Uterus (tissue), 2 donors: ENCODE measurements around the gene HCFC1.

Source experiments
- POLR2A ChIP-seq, 2 donors: fragments of 450-650 bp; IDR thresholded peaks; one replicate each; pipeline ENCODE4 v1.6.1; 2016; ENCODE audit warnings: antibody characterized with exemption in 2 of 2, mild to moderate bottlenecking in 1 of 2, moderate library complexity in 1 of 2
- TF ChIP-seq, protein P1 (sequence below), 4 experiments: fragments of 200-600 bp in 2 of 4; fragments of 450-650 bp in 2 of 4; sonication (generic) in 2 of 4; IDR thresholded peaks; one replicate each; pipeline ENCODE4 v1.5.1; 2016 to 2019; ENCODE audit warnings: antibody characterized with exemption in 4 of 4, mild to moderate bottlenecking in 2 of 4, moderate library complexity in 1 of 4

DNA sequence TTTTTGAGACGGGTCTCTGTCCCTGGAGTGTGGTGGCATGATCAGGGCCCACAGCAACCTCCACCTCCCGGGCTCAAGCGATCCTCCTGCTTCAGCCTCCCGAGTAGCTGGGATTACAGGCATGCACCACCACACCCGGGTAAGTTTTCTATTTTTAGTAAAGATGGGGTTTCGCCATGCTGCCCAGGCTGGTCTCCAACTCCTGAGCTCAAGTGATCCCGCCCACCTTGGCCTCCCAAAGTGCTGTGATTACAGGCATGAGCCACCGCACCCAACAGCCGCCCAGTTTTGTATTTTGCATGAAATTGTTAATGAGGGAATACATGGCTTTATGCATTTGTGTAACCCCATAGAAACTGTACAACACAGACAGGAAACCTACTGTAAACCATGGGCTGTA, 42.8 kb downstream of the HCFC1 start:
- TF ChIP-seq, protein P1, sequence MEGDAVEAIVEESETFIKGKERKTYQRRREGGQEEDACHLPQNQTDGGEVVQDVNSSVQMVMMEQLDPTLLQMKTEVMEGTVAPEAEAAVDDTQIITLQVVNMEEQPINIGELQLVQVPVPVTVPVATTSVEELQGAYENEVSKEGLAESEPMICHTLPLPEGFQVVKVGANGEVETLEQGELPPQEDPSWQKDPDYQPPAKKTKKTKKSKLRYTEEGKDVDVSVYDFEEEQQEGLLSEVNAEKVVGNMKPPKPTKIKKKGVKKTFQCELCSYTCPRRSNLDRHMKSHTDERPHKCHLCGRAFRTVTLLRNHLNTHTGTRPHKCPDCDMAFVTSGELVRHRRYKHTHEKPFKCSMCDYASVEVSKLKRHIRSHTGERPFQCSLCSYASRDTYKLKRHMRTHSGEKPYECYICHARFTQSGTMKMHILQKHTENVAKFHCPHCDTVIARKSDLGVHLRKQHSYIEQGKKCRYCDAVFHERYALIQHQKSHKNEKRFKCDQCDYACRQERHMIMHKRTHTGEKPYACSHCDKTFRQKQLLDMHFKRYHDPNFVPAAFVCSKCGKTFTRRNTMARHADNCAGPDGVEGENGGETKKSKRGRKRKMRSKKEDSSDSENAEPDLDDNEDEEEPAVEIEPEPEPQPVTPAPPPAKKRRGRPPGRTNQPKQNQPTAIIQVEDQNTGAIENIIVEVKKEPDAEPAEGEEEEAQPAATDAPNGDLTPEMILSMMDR (IDR thresholded peaks at IDR 0.05): no peak
- no peak for TF ChIP-seq POLR2A (IDR thresholded peaks at IDR 0.05)
